AG20443 (cell line): Measurements from ENCODE around the gene WIPI1.
"Not testable (repeated sequence)": the region's sequence is repeated elsewhere in the genome, so short reads cannot be mapped to it uniquely, and the experiment has no call there.

ENCODE experiments used
- DNase-seq: peaks from one replicate; pipeline ENCODE4 v3.0.0; 2012; ENCODE audit warnings: low spot score, mixed read lengths

WIPI1 gene

DNA sequence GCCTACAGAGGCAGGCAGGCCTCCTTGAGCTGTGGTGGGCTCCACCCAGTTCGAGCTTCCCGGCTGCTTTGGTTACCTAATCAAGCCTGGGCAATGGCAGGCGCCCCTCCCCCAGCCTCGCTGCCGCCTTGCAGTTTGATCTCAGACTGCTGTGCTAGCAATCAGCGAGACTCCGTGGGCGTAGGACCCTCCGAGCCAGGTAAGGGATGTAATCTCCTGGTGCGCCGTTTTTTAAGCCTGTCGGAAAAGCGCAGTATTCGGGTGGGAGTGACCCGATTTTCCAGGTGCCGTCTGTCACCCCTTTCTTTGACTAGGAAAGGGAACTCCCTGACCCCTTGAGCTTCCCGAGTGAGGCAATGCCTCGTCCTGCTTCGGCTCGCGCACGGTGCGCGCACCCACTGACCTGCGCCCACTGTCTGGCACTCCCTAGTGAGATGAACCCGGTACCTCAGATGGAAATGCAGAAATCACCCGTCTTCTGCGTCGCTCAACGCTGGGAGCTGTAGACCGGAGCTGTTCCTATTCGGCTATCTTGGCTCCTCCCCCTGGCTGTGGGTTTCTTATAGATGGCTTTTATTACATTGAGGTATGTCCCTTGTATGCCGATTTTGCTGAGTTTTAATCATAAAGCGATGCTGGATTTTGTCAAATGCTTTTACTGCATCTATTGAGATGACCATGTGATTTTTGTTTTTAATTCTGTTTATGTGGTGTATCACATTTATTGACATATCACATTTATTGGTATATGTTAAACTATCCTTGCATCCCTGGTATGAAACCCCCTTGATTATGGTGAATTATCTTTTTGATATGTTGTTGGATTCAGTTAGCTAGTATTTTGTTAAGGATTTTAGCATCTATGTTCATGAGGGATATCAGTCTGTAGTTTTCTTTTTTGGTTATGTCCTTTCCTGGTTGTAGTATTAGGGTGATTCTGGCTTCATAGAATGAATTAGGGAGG, 43.4 kb downstream of the WIPI1 start:
- not testable (repeated sequence) for DNase-seq

- not testable (repeated sequence) for DNase-seq
Measured at GRCh38 chr17:68407656-68408055, 49.6 kb downstream of the WIPI1 start.

DNA sequence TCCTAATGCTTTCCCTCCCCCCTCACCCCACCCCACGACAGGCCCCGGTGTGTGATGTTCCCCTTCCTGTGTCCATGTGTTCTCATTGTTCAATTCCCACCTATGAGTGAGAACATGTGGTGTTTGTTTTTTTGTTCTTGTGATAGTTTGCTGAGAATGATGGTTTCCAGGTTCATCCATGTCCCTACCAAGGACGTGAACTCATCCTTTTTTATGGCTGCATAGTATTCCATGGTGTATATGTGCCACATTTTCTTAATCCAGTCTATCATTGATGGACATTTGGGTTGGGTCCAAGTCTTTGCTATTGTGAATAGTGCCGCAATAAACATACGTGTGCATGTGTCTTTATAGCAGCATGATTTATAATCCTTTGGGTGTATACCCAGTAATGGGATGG, 53.5 kb downstream of the WIPI1 start:
- DNase-seq = not testable (repeated sequence)

DNA sequence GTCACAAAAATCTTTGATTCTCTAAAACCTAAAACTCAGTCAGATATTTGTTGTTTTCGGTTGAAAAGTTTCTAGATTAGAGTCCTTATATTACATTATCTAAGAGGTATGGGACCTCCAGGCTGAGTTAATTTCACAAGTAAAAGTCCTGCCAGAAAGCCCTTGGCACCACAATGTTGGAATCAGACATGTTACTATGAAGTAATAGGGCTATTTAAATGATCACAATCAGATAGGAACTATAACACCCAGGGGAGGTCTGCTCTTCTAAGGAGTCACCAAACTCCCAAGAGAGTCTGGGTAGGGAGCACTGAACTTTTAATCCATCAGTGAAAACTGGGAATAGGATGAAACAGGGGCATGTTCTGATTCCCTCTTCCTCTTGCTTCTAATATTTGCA, 54.2 kb downstream of the WIPI1 start:
- no peak for DNase-seq

DNA sequence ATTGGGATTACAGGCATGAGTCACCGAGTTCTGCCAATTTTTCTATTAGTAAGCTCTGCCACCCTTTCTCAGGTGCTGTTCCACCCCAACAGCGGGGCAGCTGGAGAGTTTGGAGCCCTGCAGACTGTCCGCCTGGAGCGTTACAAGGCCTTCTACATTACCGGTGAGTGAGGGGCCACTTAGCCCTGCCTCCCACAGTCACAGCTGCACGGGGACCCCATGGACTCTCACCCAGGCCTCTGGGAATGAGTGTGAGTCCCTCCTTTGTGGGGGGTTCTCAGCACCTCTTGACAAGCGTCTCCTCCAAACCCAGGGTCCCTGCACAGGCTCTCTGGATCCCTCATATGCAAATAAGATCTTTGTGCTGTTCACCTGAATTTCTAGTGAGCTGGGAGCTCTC, 56.0 kb downstream of the WIPI1 start:
- DNase-seq = no peak

DNA sequence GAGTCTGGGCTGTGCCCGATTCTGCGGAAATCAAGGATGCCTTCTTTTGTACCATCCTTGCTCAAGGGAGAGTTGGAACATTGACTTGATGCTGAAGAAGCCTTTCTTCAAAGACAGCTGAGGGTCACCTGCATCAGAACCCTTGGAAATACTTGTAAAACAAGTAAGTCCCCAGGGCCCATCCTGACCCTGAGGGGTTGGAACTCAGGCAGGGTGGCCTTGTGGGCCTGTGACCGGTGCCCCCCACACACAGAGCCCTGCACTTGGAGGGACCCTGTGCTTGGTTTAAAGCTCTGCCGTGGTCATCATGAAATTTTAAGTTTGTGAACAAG, 56.9 kb downstream of the WIPI1 start:
- no peak for DNase-seq

DNA sequence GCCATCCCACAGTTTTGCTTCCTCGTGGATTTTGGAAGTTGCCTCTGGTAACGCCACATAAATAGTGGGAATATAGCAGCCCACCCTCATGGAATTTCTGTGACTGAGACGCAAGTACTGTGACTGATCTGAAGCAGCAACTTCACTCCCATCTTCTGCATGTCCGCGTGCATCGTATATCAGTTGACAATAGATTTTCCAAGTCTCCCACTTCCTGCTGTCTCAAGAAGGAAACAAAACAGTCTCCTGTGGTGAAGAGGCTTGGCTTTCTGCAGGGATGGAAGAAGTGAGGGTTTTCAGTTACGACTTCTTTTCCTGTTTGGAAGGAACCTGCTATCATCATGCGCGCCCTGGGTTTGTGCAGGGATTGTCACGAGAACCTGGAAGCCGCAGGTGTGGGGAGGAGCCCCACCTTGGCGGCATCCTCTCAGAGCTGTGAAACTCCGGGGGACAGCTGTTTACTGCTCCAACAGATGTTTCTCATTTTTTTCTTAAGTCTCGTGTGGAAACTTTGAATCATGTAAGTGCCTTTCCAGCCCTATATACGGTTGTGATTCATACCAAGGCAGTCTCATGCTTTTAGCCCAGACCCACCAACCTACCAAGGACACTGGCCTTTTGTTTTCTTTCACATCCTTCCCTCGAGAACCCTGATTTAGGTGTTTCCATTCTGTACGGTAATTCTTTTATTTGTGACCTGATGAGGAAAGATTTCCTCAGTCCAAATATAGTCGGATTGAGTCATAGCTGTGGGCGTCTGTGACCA, 57.5 kb downstream of the WIPI1 start:
- peak; percentile 70 for DNase-seq

DNA sequence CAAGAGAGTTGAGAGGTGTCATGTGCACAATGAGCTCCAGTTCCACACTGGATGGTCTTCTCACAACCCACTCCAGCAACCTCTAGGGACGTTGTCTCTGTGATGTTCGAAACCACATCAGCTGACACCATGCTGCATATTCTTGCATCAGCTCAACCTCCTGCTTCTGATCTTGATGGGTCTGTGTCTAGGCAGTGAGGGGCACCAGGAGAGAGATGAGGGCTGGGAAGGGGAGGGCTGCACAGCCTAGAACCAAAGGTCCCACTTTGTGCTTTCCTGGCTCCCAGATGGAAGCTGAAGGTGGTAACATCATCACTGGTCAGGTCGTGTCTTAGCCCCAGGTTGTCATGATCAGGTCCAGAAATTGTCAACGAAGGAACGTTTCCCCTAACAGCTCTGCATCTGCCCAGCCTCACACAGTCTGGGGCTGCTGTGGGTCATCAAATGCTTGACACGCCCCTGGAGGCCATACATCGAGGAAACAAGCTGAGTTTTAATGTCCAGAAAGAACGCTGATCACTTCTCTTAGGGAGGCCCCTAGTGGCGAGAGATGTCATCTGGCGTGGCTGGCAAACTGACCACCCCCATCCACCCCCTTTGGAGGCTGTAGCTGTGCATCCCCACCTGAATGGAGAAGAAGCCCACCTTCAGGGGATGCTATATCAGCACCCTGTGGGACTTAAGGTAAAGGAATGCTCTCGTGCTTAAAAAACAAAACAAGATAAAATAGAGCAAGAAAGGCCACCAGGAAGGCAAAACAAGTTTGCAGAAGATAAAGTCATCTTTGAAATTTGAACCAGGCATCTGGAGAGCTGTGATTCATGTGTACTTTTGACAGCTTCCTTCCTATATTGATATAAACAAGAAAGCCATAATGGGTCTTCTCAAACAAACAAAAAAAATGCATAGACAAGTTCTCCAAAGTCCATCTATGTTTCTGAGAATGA, 58.3 kb downstream of the WIPI1 start:
- DNase-seq = peak; percentile 82

GRCh38 chr17:68397108-68397536, 60.2 kb downstream of the WIPI1 start:
- DNase-seq = no peak

DNA sequence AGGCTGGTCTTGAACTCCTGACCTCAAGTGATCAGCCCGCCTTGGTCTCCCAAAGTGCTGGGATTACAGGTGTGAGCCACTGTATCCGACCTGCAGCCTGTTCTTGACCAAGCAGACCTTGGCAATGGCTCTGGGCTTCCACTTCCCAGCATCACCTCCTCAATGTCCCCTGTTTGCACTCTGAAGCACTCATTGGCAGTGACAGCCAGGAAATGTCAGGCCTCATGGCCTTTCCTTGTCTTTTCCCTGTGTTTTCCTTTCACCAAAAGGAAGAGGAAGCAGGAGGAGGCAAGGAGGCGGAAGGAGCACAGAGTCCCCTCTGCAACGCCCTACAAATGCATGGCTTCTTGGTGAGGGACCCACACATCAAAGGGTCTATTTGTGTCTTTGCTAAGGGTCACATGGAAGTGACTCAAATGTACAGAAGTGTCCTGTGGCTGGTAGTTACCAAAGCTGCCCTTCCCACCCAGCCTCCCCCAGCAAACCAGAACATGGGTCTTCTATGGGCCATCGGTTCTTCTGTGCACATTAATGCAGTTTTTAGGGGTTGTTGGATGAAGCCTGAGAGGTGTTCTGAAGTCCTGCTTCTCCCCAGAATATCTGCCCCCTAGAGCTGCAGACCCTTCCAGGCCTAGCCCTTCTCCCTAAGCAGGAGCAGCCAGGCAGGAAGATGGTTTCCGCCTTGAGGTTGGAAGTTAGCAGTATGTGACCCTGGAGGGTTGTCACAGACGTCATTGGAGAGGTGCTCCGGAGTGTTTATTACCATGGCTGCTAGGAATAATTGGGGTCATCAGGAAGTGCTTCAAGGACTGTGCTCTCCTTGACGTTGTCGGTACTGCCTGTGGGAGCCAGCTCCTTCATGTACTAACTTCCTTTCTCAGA, 60.8 kb downstream of the WIPI1 start:
- DNase-seq = no peak

DNA sequence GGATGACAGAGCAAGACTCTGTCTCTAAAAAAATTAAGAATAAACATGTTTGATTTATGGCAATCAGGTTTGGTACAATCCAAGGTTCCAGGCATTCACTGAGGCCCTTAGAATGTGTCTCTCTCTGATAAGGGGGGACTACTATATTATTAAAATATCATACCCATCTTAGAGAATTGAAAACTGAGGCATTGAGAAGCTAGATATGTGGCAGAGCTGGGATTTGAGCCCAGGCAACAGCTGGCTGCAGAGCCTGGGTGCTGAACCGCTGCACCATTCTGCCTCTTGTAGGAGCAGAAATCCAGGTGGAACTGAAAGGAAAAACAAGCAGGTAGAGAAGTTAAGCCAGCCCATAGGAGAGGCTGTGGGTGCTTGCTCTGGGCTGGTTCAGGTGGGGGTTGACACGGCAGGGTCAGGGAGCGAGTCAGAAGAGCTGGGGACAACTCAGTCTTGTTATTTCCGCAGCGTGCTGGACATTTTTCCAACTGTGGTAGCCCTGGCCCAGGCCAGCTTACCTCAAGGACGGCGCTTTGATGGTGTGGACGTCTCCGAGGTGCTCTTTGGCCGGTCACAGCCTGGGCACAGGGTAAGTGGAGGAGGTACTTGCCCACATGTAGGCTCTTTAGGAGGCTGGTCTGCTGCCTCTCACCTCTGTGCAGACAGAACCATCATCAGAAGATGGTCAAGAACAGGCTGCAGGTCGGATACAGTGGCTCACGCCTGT, 62.5 kb downstream of the WIPI1 start:
- no peak for DNase-seq

GRCh38 chr17:68391561-68392268, 65.6 kb downstream of the WIPI1 start:
- DNase-seq = peak; percentile 31

DNA sequence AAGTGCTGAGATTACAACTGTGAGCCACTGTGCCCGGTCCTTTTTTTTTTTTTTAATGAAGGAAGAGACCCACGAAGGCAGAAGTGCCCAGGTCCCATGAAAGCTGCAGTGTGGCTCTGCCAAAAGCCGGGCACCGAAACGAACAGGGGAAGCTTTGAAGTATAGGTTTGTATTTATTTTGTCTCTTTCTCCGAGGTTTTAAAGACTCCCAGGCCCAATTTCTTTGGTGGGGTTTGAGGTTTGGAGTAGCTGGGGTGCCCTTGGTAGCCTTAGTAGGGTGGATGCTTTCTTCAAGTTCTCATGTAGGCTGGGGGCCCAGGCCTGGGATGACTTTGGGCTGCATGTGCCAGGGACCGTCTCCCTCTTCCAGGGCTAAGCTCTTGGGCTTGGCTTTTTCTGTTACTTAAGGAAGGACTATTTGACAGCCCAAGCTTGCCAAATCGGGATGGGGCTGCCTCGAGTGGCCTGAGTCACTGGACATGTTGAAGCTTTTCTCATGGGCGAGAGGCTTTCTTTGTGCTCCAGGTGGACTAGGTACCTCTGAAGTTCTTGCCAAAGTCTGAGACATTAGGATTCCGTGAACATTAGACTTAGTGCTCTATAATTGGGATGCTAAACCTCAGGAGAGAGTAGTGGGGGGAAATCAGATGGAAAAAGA, 66.3 kb downstream of the WIPI1 start:
- peak; percentile 30 for DNase-seq

- DNase-seq = no peak
Measured at GRCh38 chr17:68389041-68389440, 68.3 kb downstream of the WIPI1 start.

GRCh38 chr17:68387435-68388218, 69.7 kb downstream of the WIPI1 start:
- DNase-seq = no peak

DNA sequence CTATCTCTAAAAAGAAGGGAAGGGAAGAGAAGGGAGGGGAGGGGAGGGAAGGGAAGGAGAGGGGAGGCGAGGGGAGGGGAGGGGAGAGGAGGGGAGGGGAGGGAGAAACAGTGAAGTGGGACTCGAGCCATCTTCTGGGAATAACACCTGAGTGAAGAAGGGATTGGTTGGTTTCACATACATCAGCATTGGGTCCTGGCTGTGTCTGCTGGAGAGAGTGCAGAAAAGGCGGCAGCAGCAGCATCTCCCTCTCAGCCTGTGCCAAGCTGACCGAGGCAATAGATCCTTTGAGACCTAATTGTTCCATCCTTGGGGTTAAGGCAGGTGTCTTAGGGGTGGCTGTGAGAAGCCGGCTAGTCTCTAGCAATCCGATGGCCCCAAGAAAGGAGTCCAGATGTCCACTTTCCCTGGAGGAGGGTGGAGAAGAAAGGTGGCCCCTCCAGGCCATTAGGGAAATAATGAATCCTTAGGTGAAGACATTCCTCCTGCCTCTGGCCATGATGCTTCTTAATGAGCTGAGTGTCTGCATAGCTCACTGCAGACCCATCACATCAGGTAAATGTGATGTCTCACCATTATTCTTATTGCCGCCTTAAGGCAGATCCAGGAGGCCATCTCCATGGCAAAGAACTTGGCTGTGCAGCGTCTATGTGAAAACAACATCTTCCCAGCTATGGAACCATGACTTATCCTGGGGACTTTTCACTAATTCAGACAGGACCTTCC, 71.6 kb downstream of the WIPI1 start:
- no peak for DNase-seq

GRCh38 chr17:68384941-68385340, 72.4 kb downstream of the WIPI1 start:
- no peak for DNase-seq

- no peak for DNase-seq
Measured at GRCh38 chr17:68384471-68384870, 72.8 kb downstream of the WIPI1 start.
